HG02938 (cell line): ENCODE measurements around the gene BNC2.

Experiments used
- ATAC-seq: cut with Tn5 transposase; IDR thresholded peaks from one replicate; pipeline ENCODE4 v1.9.1; 2021; ENCODE audit warnings: mild to moderate bottlenecking, moderate library complexity; ENCODE audit not compliant: unreplicated experiment

BNC2 gene

DNA sequence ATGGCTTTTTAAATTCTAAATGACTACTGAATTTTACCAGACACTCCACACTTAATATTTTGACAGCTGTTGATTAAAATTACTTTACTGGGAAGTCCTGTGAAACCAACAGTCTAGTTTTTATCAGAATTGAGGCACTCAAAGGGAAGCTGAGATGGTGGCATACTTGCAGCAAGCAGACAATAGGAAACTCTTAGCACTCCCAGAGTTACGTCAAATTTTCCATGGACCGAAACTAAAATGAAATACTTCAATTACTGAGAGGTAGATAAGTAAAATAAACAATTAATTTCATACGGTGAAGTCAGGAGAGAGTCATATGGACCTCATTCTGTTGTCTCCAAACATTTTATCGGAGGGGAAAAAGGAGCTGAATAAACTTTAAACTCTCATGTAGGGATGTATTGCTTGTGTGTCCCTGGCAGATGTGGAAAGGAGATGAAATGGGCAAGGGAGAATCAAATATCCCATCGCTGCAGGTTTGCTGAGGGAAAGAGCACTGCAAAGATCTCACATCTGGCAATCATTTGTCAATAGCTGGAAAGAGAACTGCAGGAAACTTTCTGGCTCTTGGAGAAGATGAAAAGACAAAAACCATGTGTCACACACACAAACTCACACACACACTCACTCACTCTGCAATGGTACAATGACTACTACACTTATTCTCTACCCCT, 189.4 kb downstream of the BNC2 start:
- no peak for ATAC-seq

DNA sequence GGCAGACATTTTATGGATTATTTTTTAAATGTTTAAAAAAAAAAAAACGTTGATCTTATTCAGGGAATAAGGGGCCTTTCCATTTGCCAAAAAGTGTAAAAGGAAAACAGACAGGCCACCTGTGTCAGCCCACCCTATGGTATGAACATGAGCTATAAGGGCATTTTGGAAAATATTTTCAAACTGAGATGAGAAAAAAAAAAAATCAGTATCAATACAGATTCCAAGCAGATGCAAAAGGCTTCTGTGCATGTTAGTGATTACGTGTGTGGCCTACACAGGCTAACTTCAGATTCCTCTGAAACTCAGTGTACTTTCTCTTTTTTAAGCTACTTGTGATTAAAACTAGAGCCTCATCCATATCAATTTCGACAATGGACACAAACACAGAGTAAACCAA, 189.9 kb downstream of the BNC2 start:
- ATAC-seq, result no peak

DNA sequence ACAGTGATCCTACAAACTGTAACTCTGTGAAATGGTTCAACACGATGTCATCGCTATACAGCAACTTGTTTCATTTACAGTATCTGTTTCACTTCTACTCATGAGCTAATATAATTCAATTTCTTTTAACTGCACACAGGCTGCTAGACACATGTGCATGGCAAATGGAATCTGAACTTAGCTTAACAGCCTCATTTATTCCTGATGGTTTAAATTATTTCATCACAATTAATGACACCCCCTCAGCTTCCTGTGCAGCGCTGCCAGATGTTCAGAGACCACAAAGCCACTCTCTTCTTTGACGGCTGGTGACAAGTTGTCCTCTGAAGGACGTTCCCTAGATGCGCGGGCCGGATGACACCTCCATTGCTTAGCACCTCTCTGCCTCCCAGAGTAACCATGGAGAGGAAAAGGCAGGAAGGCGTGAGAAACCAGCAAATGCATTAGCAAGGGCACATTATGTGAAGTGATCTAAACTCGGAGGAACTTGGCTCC, 191.1 kb downstream of the BNC2 start:
- no peak for ATAC-seq

DNA sequence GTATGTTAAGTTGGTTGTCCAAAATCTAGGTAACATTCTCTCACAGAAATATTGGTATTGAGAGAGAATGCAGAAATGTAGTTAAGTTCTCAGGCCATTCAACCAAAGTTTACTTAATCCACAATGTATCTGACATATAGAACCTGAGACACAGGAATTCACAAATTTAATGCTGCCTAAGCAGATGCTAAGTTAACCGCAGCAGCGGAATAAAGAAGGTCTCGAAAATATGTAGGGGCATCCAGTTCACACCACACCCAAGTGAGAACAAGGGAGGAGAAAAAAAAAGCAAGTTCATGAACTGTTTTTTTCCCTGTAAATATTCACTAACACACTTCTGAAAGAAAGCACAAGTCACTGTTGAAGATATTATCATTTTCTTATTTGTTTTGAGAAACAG, 194.0 kb downstream of the BNC2 start:
- no peak for ATAC-seq

DNA sequence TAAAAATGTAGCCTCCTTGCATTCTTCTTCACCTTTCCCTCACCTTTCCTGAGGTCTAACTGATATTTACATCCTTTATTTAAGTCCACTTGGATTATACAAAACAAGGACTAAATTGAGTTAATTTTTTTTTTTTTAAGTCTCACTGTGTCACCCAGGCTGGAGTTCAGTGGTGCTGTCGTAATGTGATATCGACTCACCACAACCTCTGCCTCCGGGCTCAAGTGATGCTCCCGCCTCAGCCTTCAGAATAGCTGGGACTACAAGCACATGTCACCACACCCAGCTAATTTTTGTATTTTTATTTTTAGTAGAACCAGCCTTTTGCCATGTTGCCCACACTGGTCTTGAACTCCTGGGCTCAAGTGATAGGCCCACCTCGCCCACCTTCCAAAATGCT, 195.3 kb downstream of the BNC2 start:
- no peak for ATAC-seq

DNA sequence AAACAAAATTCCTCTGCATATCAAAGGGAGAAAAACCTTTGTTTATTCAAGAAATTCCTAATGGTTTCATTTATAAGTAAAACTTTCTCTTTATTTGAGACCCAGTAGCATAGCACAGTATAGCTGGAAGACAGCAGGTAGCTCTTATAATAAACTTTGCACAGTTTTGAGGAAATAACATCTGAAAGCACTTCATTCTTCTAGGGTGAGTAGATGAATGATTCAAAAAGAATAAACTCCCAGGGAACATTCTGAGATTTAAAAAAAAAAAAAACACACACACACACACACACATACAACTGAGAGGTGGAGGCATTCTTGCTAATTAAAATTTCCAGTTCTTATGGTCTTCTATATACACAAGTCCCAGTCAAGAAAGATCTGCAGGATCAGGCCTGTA, 197.3 kb downstream of the BNC2 start:
- ATAC-seq, result no peak

DNA sequence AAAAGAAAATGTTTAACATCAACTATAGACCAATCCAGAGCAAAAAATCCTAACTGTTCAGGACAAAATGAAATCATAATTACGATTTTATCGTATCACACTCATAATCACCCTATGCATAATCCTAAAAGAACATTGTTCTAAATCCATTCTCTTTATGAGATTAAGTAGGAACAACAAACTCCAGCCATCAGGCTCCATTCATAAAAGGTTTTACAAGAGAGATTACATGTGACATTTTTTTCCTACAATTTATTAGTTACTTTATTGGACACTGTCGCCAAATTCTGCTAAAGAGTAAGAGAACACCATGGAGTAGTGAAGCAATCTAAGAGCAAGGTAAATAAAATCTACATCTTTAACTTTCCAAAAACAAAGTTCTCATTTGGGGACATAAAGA, 198.0 kb downstream of the BNC2 start:
- ATAC-seq, result no peak

DNA sequence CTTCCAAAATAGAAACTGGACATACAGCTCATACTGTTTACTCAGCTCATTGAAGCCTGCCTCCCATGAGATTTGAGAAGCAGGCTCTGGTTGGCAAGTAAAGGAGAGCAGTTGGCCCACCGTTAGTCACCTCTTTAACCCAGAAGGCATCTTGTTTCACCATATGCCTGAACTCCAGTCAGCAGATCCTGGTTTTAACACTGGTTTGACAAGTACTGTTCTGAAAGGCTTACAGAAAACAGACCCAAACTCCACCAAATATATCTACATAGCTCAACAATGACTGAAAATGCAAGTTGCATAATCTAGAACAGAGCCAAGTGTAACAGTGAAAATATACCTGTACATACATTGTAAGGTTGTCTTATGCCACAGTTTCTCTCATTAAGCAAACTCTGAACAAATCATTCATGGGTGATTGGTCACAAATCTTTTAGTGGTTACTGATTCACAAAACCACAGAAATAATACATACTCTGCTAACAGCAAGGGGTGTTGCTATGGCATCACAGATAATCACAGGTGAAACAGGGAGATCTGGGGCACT, 198.8 kb downstream of the BNC2 start:
- no peak for ATAC-seq

DNA sequence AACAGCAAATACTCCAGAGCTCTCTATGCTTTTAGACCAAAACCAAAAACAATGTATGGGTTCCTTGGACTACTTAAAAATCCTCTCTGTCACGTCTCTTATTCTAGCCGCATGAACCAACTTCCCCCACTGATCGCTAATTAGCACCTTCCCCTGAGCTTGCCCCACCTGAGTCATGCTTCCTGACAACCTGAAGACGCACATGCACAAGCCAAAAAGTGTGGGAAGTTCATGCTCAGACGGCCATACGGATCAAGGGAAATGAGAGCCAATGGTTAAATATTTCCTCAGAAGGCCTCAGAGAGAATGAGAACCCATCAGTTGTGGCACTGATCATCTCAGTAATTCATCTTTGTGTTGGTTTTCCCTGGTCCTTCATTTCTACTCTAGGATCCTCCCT, 199.7 kb downstream of the BNC2 start:
- ATAC-seq, result no peak

DNA sequence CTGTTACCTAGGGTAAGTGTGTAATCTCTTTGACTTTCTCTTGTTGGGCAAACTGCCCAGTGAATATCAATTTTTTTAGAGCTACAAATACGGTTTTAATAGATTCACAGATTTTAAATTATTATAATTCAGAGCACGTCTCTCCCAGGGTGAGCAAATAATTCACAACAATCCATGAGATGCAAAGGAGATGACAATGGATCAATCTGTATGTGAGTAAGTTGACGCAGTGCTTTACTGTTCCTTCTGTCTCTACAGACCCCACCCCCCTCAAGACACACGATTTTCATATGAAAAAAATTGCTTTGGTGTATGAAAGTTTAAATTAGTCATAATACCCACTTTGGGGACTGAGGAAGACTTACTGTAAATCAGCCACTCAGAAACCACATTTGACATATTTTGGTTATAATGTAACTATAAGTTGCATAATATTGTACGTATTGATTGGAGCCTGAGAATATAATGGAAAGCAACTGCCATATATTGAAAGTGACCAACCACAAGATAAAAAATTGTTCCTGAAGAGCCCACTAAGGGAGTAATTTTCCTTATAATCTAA, 201.7 kb downstream of the BNC2 start:
- ATAC-seq, result no peak

DNA sequence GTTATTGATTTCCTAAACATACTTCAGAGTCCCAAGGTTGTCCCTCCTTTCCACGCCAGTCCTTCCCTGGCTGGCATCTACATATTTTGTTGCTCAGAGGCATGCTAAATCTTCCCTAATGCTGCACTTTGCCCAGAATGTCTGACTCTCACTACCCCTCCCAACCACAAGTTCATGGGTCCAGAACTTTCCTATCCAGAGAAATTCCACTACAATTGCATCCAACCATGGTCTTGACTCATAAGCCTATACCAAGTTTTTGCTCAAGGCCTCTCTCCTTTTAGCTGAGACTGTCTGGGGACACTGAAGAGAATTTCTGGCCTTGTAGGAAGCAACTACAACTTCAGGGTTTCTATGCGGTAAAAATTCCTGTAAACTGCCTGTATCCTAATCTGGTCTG, 206.3 kb downstream of the BNC2 start:
- no peak for ATAC-seq

DNA sequence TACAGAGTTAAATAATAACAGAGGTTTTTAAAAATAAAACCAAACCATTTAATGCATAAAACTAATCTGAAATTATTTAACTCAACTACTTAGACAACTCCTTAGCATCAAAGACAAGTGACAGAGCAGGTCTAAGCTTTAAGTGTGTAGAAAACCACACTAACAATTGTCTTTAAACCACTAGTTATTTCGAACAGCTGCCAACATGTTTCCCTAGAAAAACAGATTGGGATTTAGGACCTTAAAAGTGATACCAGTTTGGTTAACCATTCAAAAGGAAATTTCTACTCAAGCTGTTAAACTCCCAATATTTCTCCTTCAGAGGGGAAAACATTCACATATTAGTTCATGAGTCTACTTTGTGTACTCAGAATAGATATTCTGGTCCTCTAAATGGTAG, 208.7 kb downstream of the BNC2 start:
- no peak for ATAC-seq

DNA sequence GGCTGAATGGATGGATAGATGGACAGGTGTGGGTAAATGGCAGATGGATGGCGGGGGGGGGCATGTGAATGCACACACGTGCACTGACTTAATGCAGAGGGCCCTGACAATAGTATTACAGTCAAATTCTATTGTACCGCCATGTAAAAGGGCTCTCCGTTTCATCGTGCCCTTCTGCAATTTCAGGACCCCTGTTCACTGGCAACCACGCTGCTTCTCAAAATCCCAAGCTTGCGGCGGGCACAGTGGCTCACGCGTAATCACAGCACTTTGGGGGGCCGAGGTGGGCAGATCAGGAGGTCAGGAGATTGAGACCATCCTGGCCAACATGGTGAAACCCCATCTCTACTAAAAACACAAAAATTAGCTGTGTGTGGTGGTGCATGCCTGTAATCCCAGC, 211.4 kb downstream of the BNC2 start:
- no peak for ATAC-seq

DNA sequence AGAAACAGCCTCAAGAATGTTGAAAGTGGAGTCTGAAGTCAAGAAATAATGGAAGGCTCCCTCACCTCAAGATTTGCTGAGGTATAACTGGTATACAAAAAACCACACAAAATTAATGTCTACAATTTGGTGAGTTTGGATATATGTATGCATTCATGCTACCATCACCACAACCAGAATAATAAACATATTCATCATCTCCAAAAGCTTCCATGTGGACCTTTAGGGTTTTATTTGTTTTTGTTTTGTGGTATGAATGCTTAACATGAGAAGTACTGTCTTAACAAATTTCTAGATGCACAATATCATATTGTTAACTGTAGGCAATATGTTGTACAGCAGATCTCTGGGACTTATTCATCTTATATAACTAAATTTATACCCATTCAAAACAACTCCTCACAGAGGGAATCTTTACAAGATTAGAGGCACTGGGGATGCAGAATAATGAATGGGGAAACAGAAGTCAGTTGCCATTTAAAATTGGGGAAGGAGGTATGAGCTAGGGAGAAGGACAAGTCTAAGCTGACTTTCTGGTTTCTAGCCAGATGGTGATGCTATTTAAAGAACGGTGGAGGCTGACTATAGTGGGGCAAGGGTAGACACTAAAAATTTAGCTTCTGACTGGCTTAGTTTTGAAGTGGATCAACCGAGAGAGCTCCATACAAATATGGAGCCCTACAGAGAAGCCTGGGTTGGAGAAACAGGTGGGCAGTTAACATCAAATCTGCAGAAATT, 213.9 kb downstream of the BNC2 start:
- ATAC-seq, result no peak

DNA sequence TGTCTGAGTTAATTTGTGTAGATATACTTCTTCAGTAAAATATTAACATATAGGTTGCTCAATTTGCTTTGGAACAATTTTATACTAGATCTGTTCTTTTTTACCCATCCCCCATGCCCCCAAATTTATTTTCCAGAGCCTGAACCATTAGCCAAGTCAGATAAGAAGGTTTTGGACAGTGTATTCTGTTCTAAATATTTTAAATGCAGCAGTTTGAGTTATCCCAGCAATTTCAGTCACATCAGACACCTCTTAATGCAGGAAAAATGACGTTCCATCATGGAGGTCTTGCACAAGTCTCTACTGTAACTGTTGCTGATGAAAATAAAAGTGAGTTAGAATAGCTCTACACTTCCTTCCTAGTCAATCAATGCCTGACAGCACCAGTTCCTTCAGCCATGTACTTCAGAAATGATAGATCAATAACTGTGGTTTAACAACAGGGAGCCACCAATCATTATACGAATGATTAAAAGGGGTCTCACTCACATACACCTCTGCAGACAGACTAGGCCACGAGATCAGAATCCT, 215.8 kb downstream of the BNC2 start:
- ATAC-seq, result no peak

DNA sequence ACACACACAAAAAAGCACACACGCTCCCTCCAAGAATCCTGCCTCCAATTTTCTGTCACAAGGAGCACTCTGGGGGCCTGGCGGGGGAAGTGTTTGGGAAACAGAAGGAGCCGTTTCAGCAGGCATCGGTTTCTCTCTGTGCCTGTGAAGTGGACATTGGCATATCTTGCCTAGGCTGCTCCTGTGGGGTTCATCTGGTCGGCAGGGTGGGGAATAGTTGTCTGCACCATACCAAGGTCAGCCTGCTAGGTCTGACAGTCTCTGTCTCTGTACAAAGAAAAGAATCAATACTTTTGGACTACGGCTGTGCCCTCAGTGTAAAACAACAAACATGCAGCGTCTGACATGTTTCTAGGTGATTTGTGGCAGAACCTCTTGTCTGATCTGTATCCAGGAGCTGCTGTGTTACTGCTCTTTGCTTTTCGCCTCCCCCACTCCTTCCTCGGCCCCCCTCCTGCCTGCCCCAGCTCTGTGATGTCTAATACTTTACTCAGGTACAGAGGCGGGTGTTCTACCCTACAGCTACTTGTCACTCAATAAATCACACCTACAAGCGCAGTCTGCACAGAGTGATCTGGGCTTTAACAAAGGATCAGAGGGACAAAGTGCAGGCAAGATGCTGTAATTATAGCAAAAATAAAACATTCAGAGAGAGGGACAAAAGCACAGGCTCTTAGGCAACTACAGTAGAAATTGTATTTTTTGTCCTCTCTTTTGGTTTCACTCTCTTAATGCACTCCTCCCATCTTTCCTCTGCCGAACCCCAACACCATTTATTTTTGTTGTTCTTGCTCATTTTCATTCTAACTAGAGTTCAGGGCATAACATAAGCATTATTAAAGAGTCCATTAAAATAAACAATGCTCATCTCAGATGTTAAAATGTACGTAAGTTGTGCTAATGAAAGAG, 216.7 kb downstream of the BNC2 start:
- ATAC-seq, result no peak

DNA sequence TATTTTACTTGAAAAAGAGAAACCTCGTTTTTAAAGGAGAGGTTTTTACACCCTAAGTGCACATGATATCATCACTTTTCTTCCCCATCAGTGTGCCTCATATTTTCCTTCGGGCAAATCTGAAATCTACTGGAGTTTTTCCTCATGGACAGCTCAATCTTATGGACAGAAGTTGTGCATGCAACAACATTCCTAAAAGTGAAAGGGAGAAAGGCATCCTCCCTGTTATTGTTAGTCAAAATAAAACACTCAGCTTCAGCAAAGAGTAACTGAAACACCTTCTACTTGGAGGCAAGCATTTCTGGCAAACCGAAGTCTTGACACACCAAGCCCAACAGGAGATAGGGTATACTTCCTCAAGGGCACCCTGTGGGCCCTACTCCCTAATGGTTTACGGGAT, 217.9 kb downstream of the BNC2 start:
- ATAC-seq, result no peak

DNA sequence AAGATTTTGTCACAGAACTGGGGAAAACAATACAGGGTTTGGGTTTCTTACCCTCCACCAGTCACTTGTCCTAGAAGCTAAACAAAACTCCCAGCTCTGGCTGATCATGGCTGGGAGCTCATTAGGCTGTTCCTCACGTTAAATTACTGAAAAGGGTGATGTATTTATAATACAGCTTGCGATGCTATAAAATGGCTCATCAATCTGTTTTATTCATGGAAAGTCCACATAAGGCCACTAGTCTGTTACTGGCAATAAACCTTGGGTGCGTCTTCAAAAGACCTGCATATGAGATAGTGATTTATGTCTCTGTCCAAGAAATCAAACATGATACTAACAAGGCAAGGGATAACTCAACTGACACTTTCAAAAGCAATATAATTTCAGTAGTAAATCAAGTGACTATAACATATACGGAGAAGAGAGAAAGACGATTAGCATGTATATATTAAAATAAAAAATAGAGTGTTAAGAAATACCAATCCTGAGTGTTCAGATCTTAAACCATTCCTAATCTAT, 219.0 kb downstream of the BNC2 start:
- ATAC-seq, result no peak

DNA sequence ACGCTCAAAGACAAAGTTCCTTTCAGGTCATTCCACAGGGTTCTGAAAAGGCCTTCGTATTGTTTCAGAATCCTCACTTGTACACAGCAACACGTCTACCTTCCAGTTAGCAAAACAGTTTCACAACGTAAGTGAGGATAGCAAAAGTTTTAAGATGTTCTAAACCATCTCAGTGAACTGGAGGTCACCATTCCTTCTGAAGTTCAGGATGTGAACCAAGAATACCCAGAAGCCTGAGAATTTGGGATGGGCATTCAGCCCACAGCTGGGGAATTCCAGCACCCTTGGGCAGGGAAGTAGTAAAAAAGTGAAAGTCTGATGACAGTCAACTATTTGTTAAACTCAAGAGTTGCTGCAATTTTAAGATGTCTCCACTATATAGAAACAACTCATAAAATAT, 224.5 kb downstream of the BNC2 start:
- ATAC-seq, result no peak

DNA sequence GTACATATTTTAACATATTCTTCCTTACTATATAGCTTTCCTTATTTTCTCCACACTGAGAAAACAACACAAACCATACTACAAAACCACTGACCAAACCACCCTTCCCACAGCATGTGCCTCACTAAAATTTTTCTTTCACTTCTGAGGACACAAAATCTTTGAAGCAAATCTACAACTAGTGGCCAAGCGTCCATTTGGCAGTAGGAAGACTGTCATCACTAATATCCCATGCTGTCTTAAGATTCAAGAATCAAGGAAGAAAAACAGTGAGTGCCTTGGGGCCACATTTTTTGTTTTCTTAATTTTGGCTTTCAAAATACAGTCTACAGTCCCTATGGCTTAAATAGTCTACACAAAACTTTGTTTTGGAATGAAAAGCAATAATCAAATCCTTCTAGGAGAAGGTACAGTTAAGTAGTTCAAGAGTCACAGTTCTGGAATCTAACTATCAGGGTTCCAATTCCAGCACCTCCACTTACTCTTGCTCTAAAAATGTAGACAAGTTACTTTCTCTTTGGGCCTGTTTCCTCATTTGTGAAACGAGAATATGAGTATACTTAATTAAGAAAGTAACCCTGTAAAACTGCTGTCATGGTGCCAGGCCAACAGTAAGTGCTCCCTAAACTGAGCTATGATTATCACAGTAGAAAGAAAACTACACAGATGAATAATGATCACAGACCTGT, 227.9 kb downstream of the BNC2 start:
- no peak for ATAC-seq
